Stimulated activated CD4-positive, alpha-beta T cell treated with anti-CD3 and anti-CD28 coated beads, Interleukin-1b, Interleukin-23, amount 100 ng/mL, for 48 hours (primary cell): ENCODE data around the gene ZNF331.
A peak's percentile ranks its signal among the peaks of the same experiment; 100 is the strongest.

ENCODE experiments used
- DNase-seq: peaks from one replicate; pipeline ENCODE4 v3.0.0-alpha.2; 2020

The ZNF331 gene

DNA sequence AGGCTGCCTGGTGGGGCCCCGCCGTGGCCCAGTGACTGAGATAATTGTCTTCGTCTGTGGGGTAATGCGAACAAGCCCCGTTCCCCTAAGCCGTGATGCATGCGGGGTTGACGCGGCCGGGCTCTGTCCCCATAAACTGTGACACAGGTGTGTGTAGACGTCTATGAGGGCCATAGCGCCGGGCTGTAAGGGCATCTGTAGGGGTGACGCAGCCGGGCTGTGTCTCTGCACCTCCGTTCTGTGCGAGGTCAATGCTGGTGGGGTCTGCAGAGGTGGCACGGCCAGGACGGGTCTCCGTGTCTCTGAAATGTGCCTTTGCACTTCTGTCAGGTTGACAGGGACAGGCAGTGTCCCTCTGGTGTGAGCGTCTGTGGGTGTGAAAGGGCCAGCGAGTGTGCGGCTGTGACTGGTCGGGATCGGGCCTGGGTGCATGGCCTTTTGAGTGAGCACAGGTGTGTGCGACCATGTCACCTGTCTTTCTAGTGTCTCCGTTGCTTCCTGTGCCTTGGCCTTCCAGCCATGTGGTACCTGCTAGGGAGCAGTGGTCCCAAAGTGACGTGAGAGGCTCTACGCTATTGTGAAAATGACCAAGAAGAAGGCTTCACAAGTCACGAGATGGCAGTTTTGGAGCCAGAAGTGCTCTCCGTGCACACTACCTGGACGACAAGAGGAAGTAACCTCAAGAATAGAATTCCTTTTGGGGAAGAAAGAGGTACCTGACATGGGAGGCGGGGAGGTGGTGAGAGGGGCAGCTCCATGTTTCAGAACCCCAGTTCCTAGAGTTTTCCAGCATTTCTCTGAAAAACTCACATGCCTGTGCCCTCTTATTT, 16.4 kb upstream of the ZNF331 start:
- DNase-seq: peak; percentile 6

DNA sequence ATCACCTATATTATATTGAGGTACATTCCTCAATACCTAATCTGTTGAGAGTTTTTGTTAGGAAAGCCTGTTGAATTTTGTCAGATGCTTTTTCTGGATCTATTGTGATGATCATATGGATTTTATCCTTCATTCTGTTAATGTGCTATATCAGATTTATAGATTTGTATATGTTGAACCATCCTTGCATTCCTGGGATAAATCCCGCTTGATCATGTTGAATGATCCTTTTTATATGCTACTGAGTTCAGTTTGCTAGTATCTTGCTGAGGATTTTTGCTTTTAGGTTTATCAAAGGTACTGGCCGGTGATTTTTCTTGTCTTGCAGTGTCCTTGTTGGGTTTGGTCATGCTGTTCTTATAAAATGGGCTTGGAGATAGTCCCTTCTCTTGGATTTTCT, 12.0 kb upstream of the ZNF331 start:
- no peak for DNase-seq

DNA sequence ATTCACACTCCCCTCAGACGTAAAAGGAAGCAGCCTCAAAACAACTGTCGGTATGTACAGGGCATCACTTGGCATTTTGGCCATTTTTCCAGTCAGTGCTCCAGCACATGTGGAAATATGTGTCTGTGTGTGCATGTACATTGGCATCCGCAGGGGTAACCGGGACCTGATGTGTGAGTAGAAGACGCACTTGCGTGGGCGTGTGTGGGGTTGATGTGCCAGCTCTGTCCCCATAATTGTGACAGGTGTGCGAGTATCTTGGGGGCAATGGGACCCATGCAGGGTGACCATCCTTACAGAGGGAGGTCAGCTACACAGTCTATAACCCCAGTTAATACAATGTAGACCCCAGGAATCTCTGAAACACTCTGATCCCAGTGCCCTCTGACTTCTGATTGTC, 7.3 kb upstream of the ZNF331 start:
- DNase-seq: no peak

DNA sequence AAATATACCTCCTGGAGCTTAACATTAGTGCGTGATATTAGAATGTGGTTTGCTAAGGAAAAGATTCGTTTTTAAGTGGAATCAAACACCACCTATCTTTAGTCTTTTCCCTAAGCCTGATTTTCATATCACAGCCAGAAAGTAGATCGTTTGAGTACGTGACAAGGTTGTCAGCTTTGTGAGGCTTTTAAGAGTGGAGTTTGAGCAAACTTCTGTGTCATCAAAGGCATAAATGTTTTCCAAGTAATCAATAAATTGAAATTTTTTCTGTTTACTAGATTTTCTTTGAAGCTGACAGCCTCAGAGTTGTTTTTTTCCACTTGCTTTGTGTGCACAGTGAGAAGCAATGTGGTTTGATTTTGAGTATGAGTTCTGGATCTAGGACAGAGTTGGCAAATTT, 6.5 kb upstream of the ZNF331 start:
- no peak for DNase-seq

DNA sequence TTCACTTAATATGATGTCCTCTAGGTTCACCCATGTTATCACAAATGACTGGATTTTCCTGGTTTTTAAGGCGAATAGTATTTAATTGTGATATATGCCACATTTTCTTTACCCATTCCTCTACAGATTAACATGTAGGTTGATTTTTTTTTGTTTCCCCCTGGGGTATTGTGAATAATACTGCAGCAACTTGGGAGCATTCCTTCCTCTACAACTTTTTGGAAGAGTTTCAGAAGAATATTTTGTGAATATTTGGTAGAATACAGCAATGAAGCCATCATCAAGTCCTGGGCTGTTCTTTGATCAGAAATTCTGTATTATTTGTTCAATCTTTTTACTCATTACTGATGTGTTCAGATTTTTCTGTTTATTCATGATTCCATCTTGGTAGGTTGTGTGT, 5.6 kb upstream of the ZNF331 start:
- DNase-seq: no peak

DNA sequence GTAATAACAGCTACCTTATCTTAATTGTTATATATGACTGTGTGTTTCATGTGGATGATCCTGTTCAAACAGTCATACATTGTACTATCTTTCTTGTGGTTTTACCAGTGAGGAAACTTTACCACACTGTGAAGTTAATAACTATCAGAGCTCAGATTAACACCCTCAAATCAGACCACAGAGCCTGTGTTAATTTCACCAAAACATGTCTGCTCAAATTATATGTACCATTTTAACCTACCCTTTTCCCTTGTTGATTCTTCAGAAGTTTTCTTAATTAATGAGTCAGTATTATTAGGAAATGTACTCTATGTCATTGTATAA, 1.8 kb upstream of the ZNF331 start:
- no peak for DNase-seq

DNA sequence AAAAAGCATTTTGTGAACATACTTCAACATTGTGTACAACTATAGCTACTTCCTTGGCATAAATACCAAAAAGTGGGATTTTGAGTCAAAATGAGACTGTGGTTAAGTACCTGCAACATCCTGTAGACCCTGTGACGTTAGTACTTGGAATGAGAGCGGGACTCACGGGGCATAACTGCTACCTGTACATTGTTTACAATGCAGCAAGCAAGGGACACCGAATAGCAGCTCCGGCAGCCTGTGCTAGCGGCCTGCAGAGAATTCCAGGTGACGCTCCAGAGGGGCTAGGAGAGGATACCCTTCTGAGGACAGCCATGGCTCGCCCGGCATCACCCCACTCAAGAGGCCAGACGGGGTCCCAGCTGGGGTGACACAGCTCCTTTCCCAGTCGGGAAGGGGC, 824 bp upstream of the ZNF331 start:
- DNase-seq: no peak

DNA sequence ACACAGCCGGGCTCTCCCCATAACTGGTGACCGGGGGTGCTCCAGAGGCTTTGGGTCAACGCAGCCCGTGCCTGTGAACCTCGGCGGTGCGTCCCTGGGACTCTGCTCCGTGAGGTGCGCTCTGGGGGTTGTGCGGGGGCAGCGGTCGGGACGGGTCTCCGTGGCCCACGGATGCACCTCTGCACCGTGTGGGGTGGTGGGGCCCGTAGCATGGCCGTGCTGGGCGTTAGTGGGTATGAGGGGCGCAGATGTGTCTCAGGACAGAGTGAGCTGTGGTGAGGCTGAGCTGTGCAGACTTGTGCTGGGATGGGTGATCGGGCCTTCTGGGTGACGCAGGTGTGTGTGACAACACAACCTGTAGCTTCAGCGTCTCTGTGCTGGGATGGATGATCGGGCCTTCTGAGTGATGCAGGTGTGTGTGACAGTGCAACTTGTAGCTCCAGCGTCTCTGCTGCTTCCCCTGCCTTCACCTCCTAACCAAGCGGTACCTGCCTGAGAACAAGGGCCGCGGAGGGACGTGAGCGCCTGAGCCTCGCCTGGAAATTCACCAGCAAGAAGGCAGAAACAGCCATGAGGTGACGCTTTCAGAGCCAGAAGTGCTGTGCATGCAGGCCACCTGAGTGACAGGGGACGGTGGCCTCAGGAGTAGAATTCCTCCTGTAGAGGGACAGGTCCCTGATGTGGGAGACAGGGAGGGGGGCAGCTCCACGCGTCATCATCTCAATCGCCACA, 599 bp downstream of the ZNF331 start:
- DNase-seq: no peak

DNA sequence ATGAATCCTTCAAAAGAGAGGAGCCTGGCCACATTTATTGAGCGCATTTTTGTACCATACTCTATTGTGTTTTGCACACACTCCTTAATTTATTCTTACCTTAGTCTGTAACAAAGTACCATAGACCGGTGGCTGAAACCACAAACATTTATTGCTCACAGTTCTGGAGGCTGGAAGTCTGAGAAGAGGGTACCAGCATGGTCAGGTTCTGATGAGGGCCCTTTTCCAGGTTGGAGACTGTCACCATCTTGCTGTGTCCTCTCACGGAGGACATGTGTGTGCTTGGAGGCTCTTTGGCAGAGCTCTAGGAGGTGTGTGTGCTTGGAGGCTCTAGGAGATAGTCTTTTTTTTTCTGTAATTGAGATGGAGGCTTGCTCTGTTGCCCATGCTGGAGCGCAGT, 2.1 kb downstream of the ZNF331 start:
- DNase-seq: no peak

DNA sequence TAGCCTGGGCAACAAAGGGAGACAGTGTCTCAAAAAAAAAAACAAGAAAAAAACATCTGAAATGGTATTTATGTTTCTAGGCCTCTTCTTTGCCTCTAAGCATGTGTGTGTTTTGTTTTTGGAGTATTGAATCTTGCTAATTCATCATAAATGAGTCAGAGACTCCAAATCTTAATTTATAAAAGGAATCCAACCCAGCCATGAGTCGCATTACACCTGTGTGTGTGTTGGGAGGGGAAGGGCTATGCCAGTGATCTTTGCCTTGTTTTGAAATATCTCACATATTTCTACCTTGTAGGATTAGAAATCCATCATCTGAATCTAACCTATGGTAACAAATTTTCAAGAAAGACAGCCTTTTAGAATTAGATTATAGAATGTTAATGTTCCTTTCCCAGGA, 4.0 kb downstream of the ZNF331 start:
- no peak for DNase-seq

DNA sequence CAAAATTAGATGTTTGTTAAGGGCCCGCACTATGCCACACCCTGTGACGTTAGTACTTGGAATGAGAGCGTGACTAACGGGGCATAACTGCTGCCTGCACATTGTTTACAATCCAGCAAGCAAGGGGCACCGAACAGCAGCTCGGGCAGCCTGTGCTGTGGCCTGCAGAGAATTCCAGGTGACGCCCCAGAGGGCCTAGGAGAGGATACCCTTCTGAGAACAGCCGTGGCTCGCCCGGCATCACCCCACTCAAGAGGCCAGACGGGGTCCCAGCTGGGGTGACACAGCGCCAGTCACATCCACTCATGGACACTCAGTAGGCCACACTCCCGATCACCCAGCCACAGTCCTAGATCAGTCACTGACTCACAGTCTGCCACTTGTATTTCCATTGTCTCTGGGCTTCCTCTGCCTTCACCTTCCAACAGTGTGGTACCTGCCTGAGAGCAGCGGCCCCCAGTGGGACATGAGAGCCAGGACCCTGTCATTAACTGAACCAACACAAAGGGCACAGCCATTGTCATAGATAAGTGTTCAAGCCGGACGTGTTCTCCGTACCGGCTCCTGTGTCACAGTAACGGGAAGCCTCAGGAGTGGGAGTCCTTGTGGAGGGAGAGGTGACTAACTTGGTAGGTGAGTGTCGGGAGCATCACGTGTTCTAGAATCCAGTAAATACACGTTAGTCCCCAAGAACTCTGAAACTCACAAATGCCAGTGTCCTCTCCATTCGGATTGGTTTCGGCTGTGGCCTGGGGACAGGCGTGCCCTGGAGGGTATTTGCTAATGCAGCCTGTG, 7.5 kb downstream of the ZNF331 start:
- no peak for DNase-seq

DNA sequence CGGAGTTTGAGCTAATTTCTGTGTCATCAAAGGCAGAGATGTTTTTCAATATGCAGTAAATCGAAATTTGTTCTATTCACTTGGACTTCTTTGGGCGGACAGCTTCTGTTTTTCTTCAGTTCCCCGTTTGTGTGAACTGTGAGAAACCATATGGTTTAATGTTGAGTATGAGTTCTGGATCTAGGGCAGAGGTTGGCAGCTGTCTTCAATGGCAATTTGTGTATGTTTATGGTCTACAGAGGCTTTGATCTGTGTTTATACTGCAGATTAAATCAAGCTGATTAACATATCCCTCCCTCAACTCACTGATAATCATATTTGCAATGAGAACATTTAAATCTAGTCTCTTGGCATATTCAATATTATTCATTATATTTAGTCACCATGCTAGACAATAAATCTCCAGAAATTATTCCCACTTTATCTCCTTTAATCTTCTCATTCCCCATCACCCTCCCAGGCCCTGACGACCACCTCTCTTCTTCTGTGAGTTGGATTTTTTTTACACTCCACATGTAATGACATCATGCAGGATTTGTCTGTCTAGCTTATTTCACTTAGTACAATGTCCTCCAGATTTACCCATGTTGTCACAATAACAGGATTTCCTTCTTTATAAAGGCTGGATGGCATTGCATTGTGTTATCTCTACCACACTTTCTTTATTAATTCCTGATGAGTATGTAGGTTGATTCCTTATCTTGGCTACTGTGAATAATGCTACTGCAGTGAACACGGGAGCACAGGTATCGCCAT, 9.0 kb downstream of the ZNF331 start:
- no peak for DNase-seq

DNA sequence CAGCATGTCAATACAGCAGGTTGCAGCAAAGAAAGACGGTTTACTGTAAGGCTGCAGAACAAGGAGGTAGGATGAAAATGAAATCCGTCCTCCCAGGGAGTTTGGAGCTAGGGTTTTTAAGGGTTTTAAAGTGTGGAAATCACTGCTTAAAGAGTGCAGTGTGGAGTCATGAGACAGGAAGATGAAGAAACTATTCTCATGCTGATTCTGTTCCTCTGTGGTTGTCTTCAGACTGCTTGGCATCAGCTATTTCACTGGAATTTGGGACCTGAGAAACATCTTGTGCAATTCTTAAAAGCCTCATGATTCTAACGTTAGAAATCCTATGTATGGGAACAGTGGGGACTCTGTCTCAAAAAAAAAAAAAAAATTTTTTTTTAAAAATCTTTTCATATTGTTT, 11.4 kb downstream of the ZNF331 start:
- DNase-seq: no peak

DNA sequence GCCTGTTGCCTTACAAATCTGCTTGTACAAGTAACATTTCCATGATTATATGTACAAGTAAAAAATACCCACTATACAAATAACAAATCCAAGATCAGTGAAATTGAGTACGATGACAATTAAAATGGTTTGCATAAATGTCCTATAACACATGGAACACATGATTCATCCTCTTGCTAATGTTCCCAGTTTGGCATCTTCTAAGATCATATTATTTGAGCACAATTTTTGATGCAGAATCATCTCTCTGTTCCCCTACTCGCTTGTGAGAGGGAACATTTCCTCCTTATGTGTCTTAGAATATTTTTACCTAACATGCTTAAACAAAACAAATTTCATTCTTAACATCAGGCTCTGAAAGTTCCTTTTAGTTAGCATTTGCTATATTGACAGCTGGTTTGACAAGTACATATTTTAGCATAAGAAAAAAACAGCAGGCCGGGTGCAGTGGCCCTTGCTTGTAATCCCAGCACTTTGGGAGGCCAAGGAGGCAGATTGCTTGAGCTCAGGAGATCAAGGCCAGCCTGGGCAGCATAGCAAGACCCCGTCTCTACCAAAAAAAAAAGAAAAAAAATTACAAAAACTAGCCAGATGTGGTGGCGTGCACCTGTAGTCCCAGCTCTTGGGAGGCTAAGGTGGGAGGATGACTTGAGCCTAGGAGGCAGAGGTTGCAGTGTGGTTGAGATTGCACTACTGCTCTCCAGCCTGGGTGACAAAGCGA, 14.2 kb downstream of the ZNF331 start:
- DNase-seq: no peak

DNA sequence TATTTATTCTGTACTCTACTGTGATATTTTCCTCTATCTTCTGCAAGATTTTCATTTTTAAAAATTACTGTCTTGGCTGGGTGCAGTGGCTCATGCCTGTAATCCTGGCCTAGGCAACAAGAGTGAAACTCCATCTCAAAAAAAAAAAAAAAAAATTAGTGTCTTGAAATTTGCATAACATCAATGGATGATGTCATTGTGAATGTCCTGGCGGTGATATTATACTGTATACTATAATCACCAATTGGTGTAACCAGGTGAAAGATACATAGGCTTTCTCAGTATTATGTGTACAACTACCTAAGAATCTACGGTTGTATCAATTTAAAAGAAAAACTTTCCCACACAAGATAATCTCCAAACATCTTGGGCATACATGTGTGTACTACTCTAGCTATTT, 15.2 kb downstream of the ZNF331 start:
- DNase-seq: no peak

DNA sequence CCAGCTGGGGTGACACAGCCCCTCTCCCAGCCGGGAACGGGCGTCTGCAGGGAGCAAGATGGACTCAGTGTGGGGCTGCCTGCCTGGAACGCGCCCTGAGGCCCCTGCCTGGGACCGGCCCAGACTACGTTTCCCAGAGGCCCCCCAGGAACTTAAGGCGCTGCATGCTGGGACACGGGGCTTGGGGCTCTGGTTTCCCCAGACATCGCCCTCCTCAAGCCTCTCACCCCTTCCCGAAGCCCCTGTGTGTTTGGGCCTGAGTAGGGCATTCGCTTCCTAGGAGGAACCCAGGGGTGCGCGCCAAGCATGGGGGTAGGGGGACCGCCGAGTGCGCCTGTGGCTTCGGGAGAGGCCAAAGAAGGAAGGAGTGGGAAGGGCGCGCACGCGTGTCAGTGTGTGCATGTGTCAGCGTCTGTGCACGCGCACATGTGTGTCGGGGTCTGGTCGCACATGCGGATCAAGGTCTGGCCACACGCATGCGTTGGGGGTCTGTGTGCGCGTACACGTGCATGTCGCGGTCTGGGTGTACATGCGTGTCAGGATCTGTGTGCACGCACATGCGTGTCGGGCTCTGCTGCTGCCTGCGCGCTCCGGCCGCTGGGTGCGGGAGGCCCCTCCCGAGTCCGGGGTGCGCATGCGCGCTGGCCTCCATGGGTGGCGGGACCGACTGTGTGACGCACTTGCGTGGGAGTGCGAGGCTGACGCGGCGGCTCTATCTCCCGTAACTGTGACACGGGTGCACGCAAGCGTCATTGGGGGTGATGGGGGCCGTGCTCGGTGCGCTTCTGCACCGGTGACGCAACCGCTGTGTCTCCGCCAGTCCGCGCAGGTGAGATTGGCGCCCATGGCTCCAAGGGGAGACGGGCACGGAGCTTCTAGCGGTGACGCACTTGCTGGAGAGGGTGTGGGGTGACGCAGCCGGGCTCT, 16.2 kb downstream of the ZNF331 start:
- DNase-seq: peak; percentile 91

DNA sequence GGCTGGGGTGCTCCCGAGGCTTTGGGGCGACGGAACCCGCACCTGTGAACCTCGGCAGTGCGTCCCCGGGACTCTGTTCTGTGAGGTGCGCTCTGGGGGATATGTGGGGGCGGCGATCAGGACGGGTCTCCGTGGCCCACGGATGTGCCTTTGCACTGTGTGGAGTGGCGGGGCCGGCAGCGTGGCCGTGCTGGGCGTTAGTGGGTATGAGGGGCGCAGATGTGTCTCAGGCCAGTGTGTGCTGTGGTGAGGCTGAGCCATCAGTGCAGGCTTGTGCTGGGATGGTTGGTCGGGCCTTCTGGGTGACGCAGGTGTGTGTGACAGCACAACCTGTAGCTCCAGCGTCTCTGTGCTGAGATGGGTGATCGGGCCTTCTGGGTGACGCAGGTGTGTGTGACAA, 16.9 kb downstream of the ZNF331 start:
- no peak for DNase-seq

DNA sequence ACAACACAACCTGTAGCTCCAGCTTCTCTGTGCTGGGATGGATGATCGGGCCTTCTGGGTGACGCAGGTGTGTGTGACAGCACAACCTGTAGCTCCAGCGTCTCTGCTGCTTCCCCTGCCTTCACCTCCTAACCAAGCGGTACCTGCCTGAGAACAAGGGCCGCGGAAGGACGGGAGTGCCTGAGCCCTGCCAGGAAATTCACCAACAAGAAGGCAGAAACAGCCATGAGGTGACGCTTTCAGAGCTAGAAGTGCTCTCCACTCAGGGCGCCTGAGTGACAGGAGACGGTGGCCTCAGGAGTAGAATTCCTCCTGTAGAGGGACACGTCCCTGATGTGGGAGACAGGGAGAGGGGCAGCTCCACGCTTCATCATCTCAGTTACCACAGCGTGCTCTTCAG, 17.4 kb downstream of the ZNF331 start:
- DNase-seq: no peak

DNA sequence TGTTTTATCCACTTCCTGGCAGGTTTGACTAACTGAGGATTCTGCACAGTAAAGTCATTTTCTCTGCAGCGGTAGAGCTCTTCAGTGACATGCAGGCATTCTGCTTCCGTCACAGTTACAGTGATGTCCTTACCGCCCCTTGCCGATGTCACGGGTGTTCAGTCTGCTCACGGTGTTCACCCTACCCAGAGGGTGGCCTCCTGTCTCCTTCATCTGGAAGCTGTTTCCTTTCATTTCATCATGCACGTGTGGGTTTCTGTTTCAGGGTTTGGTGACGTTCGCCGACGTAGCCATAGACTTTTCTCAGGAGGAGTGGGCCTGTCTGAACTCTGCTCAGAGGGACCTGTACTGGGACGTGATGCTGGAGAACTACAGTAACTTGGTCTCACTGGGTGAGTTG, 33.4 kb downstream of the ZNF331 start:
- DNase-seq: no peak

DNA sequence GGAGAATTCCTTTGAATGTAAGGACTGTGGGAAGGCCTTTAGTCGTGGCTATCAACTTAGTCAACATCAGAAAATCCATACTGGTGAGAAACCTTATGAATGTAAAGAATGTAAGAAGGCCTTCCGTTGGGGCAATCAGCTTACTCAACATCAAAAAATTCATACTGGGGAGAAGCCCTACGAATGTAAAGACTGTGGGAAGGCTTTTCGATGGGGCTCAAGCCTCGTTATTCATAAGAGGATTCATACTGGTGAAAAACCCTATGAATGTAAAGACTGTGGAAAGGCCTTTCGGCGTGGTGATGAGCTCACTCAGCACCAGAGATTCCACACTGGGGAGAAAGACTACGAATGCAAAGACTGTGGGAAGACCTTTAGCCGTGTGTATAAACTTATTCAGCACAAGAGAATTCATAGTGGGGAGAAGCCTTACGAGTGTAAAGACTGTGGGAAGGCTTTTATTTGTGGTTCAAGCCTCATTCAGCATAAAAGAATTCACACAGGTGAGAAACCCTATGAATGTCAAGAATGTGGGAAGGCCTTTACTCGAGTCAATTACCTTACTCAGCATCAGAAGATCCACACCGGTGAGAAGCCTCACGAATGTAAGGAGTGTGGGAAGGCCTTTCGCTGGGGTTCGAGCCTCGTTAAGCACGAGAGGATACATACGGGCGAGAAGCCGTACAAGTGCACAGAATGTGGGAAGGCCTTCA, 39.2 kb downstream of the ZNF331 start:
- no peak for DNase-seq

DNA sequence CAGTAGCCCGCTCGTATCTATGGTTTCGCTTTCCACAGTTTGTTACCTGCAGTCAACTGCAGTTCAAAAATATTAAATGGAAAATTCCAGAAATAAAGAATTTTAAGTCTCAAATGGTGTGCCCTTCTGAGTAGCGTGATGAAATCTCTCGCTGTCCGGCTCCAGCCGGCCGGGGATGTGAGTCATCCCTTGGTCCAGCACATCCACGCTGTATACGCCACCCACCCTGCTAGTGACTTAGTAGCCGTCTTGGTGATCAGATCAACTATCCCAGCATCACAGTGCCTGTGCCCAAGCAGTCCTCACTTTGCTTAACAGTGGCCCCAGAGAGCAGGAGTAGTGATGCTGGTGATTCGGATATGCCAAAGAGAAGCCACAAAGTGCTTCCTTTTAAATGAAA, 40.0 kb downstream of the ZNF331 start:
- no peak for DNase-seq
